ENCODE measurements around the gene RYR3.

- TF ChIP-seq, protein P1, sequence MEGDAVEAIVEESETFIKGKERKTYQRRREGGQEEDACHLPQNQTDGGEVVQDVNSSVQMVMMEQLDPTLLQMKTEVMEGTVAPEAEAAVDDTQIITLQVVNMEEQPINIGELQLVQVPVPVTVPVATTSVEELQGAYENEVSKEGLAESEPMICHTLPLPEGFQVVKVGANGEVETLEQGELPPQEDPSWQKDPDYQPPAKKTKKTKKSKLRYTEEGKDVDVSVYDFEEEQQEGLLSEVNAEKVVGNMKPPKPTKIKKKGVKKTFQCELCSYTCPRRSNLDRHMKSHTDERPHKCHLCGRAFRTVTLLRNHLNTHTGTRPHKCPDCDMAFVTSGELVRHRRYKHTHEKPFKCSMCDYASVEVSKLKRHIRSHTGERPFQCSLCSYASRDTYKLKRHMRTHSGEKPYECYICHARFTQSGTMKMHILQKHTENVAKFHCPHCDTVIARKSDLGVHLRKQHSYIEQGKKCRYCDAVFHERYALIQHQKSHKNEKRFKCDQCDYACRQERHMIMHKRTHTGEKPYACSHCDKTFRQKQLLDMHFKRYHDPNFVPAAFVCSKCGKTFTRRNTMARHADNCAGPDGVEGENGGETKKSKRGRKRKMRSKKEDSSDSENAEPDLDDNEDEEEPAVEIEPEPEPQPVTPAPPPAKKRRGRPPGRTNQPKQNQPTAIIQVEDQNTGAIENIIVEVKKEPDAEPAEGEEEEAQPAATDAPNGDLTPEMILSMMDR (IDR thresholded peaks at IDR 0.05): no peak
- TF ChIP-seq POLR2A (IDR thresholded peaks at IDR 0.05): no peak
These were observed 500.0 kb downstream of the RYR3 start for GRCh38 chr15:33810806-33811205.

Data from lower leg skin (tissue), 3 donors.